HFF-Myc (cell line): Measurements from ENCODE around the gene PWWP2B.

Source experiments
- DNase-seq: peaks from one replicate; pipeline ENCODE4 v3.0.0-alpha.2; 2011; ENCODE audit warnings: low read depth; ENCODE audit errors: extremely low read depth
- H3K4me3 ChIP-seq: replicated peaks from 2 replicates; pipeline ENCODE4 v1.5.1; 2011; ENCODE audit warnings: low read depth, mild to moderate bottlenecking, control low read depth, low read length
- CTCF ChIP-seq: IDR thresholded peaks from 2 replicates; pipeline ENCODE4 v1.5.1; 2012; ENCODE audit warnings: mild to moderate bottlenecking, low read depth, low read length, control low read depth; ENCODE audit errors: missing control alignments

Gene PWWP2B

DNA sequence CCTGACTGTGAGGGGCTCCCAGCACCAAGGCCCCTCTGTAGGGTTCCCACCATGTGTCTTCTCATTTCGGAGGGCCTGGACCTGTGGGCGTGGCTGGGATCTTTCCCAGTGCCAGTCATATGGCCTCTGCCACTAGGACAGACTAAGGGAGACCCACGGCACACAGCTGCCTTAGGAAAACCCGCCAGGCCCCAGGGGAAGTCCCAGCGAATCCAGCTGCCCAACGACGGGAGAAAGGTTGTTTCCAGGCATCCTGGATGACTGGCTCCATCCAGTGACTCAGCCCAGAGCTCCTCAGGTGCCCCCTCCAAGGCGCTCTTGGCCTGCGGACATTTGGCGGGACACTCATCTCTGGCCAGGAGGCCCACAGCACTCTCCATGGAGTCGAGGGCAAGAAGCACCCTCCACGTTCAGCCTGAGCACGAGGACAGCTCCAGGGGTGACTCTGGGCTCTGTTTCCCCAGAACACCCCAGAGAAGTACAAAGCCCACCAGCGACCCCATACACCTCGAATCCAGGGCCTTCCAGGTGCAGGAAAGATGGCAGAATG is 39.9 kb downstream of the PWWP2B start:
- no peak for DNase-seq
- no peak for TF ChIP-seq CTCF
- no peak overlapping the region for H3K4me3 ChIP-seq

DNA sequence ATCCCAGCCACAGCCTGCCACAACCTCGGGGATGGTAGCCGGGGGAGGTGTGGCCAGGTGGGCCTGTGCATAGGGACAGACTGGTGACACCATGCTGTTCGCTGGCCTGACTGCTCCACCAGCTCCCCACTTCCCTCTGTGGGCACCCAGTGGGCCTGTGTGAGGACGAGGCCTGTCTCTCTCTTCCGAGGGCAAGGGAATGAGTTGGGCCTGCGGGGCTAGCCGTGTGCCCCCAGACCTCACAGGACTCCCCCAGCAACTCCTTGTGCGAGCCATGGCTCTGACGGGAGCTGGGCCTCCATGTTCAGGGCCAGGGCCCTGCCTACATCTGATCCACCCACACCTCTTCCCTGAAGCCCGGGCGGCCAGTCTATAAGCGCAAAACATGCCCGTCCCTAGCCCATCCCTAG is 40.5 kb downstream of the PWWP2B start:
- no peak for TF ChIP-seq CTCF
- H3K4me3 ChIP-seq: no peak overlapping the region
- no peak for DNase-seq

DNA sequence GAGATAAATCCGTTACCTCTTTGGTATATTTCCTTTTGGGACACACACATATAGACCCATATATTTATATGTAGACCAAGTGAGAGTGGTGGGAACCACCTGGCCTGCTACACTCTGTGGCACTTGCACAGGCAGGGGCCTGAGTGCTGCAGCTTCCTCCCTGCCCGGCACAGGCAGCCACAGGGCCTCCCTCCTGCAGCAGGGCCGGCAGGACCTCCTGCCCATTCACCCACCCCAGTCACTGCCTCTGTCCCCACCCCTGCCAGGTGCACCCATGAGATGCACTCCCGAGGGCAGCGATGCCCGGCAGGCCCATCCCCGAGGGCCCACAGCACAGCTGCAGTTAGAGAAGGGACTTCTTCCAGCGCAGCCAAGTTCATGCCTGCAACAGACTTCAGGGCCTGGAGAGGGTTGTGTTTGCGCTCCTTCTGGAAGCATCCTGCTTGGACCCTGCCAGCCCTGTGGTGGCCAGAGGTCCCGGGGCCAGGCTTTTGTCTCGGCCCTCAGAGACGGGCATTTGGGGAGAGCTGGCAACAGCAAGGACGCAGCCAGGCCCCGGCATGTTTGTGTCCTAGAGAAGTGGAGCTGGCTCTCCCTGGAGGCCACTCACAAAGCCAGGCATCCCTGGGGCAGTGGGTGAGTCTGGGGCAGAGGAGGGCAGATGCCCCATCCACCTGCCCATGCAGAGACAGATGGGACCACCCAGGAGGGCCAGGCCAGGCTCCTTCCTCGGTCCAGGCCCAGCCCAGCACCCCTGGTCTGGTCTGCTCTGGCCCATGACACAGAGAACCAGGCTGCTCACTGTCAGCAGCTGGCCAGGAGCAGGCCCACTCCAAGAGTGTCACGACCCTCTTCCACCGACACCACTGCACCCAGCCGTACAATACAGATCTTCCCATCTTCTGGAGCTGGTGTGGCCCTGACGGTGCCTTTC is 41.4 kb downstream of the PWWP2B start:
- H3K4me3 ChIP-seq: no peak overlapping the region
- no peak for DNase-seq
- TF ChIP-seq CTCF: no peak

DNA sequence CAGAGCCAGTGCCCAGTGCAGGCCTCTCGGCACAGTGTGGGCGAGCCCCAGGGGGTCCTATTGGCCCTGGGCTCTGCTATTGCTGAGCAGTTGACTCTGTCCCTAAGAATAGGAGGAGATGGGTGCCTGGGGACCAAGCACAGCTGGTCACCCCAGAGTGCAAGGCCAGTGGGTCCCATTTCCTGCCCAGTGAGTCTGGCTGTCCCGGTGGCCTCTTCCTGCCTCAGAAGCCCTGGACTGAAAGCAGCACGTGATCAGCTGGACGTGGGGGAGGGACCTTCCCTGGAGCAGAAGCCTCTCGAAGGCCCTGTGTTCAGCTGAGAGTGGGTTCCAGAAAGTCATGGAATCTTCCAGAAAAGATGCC is 42.0 kb downstream of the PWWP2B start:
- no peak for DNase-seq
- H3K4me3 ChIP-seq: no peak overlapping the region
- no peak for TF ChIP-seq CTCF

- no peak overlapping the region for H3K4me3 ChIP-seq
- TF ChIP-seq CTCF: no peak
- DNase-seq: no peak
Observed at GRCh38 chr10:132439424-132440163, 42.6 kb downstream of the PWWP2B start.

GRCh38 chr10:132440791-132441565 is 44.0 kb downstream of the PWWP2B start:
- TF ChIP-seq CTCF: no peak
- no peak overlapping the region for H3K4me3 ChIP-seq
- no peak for DNase-seq
